ENCODE results near the gene CACNA2D4.
"Not testable (repeated sequence)": the region's sequence is repeated elsewhere in the genome, so short reads cannot be mapped to it uniquely, and the experiment has no call there.

Gene CACNA2D4

DNA sequence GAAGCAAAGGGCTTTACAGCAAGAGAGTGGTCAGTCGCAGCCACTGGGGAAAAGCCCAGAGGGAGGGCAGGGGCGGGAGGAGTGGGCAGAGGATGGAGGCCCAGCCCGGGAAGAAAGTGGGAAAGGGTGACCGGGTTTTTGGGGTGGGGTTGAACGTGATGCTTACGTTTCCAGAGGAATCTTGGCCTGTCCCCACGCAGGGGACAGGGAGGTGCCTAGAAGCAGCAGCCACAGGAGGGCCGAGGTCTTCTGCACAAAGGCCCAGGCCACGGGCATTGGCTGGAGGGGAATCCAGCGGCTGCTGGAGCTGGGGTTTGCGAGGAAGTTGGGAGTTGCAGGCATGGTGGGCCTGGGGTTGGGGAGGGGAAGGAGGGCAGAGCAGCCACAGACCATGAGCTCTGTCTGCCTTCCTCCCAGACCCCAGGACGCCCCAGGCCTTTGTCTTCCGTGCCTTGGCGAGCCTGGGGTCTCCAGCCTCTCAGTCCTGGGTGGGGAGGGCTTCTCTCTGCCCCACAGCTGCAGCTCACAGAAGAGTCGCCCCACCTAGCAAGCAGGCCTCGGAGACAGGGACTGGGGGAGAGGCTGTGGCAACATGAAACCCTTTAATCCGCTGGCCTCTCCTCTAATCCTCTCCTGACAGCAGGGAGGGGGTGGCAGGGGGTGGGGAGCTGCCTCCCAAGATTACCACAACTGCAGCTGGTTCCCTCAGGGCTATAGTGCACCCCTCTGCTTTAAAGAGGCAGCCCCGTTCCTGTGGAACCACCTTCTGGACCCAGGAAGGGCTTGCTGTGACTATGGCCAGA is at the start of gene CACNA2D4:
Gene CACNA2D4, minus strand, starts transcription at position 572 of the 803 bp plus-strand sequence. Its CDS starts 179 bp downstream, at position 393.
- DNase-seq (ENCODE audit: low read depth in 2 of 2), result no peak

DNA sequence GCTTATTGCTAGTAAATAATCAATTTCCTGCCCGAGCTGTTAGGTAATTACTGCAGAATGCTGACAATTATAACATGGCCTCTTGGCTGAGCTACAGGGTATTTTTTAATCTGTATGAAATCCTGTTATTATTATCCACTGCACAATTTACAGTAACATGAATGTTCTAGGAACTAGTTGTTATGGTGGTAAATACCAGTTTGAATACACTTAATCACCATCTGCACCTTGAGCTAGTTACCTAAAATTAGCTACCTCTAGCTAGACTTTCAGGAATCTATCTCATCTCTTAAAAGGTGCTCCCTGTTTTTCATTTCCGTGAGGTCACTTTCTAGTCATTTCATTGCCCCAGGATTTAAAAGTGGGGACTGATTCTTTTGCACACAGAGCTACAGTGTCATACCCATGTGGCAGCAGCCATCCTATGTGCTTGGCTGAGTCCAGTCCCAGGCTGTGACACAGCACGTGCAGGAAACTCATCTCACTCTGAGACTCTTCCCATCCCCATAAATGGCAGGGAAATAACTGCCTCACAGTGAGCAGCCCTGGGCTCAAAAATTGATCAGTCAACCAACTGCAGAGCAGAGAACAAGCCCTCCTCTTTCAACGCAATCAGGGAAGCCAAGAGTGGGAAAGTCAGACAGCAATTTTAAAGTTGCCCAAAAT is 48.2 kb upstream of the CACNA2D4 start:
- DNase-seq (ENCODE audit: low read depth in 2 of 2), result no peak

- DNase-seq (ENCODE audit: low read depth in 2 of 2), result no peak
Measured at GRCh38 chr12:1965916-1966315, 47.5 kb upstream of the CACNA2D4 start.

GRCh38 chr12:1962051-1963020 is 43.9 kb upstream of the CACNA2D4 start:
- no peak for DNase-seq (ENCODE audit: low read depth in 2 of 2)

DNA sequence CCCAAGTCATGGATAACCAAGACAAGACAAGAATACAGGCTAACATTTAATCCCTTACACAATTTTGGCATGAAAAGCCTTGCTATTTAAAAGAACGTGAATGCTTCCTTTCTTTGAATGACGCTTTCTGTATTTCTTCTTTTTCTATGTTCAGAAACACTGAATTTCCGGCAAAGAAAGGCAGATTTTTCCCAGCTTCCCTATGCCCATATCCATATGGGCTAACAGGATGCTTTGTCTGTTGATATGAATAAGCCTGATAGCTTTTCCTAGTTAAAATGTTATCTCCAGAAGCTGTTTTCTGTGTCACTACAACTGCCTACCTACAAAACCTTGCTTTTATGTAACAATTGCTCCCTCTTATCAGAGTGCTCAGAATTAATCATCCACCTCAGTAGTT is 38.3 kb upstream of the CACNA2D4 start:
- DNase-seq (ENCODE audit: low read depth in 2 of 2), result no peak

DNA sequence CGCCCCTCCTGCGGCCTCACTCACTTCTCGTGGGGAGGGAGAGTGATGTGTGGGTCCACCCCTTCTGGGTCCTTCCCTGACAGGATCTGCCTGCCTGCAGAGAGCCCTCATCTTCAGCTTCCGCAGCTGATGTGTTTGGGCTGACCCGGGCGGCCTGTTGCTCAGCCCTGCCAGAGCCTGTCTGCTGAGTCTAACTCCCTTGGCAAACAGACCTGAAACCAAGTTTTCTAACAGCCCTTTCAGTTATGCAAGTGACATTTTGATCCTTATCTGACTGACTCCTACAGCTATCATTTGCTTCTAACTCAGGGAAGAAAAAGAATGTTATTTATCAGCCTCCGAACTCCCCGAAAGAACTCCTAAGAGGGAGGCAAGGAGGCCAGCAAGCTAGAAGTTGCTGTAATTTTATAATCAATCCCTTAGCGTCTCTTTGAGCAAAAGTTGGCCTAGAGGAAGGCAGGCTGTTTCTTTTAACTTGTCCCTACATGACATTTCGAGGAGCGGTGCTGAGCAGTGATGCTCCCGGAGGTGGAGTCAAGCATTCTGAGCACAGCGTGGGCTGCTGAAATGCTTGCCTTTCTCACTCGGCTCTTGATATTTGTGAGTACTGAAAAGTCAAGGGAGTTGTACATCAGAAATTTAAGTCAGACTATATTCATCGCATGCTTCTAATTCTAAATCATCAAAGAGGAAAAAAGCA is 31.5 kb upstream of the CACNA2D4 start:
- no peak for DNase-seq (ENCODE audit: low read depth in 2 of 2)

DNA sequence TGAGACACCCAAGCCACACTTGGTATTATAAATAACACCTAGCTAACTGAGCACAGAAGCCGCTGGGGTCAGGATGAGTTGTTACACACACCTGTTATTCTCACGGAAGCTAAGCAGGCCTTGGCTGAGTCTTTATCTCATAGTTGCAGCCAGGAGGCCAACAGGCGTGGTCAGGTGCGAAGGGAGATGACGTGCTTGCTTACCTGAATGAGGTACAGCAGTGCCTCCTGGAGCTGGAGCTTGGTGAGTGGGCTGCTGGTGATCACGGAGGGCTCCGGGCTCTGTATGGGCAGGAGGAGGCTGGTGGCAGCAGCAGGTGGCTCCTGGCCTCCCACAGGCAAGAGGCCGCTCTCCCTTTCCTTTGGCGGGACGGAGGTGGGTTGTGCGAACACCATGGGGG is 30.4 kb upstream of the CACNA2D4 start:
- DNase-seq (ENCODE audit: low read depth in 2 of 2), result no peak

DNA sequence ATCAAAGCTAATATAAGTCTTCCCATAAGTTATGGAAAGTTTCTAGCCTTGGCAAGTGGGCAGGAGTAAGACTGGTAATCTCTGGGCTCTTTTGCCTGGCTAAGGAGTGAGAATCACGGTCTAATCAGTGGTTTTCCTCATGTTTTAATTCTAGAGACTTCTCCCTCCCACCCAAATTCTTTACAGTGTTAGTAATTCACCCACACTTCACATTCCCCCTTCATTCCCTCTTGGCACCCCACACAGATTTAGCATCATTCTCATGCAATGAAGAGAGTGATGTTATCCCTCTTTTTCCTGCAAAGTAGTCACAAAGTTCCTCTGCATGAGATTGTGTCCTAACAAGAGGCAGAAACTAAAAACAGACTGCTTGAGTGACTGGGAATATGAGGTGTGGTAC is 28.6 kb upstream of the CACNA2D4 start:
- no peak for DNase-seq (ENCODE audit: low read depth in 2 of 2)

GRCh38 chr12:1946296-1946695 is 27.8 kb upstream of the CACNA2D4 start:
- no peak for DNase-seq (ENCODE audit: low read depth in 2 of 2)

DNA sequence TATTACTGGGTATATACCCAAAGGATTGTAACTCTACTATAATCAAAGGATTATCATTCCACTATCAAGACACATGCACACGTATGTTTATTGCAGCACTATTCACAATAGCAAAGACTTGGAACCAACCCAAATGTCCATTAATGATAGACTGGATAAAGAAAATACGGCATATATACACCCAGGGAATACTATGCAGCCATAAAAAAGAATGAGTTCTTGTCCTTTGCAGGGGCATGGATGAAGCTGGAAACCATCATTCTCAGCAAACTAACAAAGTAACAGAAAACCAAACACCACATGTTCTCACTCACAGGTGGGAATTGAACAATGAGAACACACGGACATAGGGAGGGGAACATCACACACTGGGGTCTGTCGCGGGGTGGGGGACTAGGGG is 27.1 kb upstream of the CACNA2D4 start:
- DNase-seq (ENCODE audit: low read depth in 2 of 2), result not testable (repeated sequence)

GRCh38 chr12:1939801-1940607 is 21.6 kb upstream of the CACNA2D4 start:
- DNase-seq (ENCODE audit: low read depth in 2 of 2), result peak; percentile 88 to 90

DNA sequence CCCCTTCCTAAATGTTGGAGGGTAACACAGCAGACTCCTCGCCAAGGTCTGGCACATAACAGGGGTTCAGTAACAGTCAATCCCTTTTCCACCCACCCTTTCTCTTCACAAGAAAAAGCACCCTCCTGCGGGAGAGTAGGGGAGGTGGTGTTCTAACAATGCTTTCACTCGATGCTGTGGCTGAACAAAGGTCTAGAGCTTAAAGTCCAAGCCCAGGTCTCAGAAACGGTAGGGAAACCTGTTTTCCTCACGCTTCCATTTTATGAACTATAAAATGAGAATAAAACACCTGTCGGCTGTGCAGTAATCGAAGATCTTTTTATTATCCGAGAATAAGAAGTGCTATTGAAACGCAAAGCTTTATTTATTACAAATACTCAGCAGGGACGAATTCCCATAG is 20.9 kb upstream of the CACNA2D4 start:
- no peak for DNase-seq (ENCODE audit: low read depth in 2 of 2)

GRCh38 chr12:1937481-1938224 is 19.2 kb upstream of the CACNA2D4 start:
- no peak for DNase-seq (ENCODE audit: low read depth in 2 of 2)

DNA sequence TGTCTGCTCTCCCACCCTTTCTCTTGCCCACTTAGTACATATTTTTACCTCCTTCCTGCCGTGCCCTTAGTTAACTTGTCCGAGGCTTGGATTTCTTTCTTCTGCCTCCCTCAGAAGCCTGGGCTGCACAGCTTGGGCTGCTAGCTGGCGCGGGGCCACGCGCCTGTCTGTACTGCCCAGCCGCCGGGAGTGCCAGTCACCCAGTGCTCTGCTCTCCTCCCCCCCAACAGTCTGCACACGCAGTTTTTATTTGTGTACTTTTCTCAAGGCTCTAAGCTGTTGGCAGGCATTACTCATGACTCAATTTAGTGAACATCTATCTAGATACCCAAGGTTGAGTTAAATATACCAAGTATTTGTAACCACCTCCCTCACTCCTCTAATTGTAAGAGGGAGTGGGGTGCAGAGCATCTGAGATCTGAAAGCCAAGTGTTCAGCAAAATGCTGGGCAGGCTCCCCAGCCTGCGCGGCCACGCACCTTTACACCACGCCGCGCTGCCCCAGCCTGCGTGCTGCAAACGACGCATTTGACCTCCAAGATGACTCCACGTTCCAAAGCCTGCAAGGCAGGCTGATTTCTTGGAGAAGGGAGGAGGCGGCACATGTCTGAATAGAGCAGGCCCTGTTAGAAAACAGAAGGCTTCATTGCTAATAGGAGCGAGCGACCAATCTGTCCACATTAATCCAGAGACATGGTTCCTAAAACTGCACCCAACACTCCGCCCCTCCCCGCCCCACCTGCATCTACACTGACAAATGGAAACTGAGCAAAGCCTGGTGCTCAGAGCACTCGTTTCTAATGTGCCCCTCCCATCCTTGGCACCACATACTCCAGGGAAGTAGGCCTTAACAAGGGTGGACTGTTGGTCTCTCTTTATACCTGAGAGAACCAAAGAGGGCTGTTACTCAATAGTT is 18.2 kb upstream of the CACNA2D4 start:
- no peak for DNase-seq (ENCODE audit: low read depth in 2 of 2)

DNA sequence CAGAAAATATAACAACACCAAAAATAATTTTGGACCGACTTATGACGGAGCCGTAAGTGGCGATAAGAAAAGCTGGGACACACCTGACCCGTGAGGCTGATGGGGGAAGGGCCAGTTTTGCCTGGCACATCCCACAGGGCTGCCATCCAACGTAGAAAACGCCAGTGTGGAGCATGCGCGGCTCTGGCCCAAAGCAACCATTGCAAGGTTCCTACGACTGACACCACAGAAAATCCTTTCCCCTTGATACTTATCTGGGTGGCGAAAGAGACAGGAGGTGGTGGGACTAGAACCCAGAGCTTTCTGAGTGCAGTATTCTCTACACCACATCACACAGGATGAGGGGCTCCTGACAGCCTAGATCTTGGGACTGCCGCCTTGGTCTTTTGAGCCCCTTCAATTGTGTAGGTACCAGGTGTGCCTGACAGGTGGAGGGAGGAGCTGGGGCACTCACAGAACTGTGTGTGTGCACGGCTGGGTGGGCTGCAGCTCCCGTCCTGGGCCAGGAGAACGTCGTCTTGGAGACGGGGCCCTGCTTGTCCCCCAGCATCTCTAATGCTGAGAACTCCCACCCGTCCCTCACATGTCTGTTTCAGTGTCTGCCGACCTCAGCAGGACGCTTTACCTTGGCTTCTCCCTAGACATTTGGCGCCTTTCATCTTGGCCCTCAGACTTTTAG is 17.4 kb upstream of the CACNA2D4 start:
- DNase-seq (ENCODE audit: low read depth in 2 of 2), result no peak

DNA sequence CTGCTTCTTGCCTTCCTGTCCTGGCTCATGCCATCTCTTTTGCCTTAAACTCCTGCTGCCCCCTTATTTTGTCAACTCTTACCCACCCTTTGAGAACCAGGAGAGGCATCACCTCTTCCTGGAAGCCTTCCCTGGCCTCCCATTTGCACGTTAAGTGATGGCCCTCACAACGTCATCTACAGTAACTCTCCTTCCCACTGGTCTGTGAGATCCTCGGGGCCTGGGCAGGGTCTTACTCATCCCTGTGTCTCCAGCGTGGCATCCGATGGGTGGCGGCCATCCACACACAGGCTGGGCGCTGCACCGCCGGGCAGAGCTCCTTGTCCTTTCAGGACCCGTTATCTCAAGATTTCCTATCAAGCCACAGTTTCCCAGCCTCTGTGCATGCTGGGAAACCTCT is 16.8 kb upstream of the CACNA2D4 start:
- no peak for DNase-seq (ENCODE audit: low read depth in 2 of 2)

- no peak for DNase-seq (ENCODE audit: low read depth in 2 of 2)
Measured at GRCh38 chr12:1934831-1935230, 16.4 kb upstream of the CACNA2D4 start.

DNA sequence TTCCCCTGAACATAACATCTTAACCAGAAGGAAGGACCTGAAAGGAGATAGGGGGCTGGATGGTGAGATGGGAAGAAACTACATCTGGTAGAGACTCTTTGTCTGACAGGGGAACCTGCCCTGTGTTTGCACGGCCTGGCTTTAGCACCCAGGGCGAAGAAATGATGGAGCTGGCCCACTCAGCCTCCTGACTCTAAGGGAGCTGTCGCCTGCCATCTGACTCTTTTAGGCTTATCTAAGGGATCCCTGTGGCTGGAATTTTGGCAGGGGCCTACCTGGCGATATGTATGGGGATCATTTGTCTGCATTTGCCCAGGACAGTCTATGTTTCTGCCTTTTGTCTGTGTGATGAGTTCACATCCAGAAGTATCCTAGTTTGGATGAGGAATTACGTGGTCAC is 15.6 kb upstream of the CACNA2D4 start:
- no peak for DNase-seq (ENCODE audit: low read depth in 2 of 2)
